Measurements from ENCODE around the gene TRIM38. TPM values are rescaled to one million over a fixed set of nuclear protein-coding genes. Genes with fewer than 3 reads are reported as not detected.

Gene TRIM38
- total RNA-seq = 8.1 and 10.3 TPM in 2 replicates

GRCh38 chr6:25962149-25963127, at the start of gene TRIM38:
Gene TRIM38 (plus strand): TSS chr6:25962802. CDS start chr6:25966523, 3,721 bp downstream.

GRCh38 chr6:25930532-25931410, 31.8 kb upstream of the TRIM38 start, which contains the start of gene SLC17A2:
Gene SLC17A2 (minus strand): TSS chr6:25930691. CDS start chr6:25925796, 4,895 bp downstream.

Other genes with a start within 250 kb of the TRIM38 start
- not detected in 2 replicates for gene SLC17A4, start 208.1 kb upstream of the TRIM38 start, total RNA-seq
- not detected in 2 replicates for gene SLC17A1, start 130.8 kb upstream of the TRIM38 start, total RNA-seq
- not detected in 2 replicates for gene SLC17A3, start 88.6 kb upstream of the TRIM38 start, total RNA-seq
- not detected in 2 replicates for gene SLC17A2, start 32.1 kb upstream of the TRIM38 start, total RNA-seq
- 13.7 and 16.8 TPM in 2 replicates for gene HFE, start 124.6 kb downstream of the TRIM38 start, total RNA-seq